Activated CD4-positive, alpha-beta T cell treated with anti-CD3 and anti-CD28 coated beads for 36 hours (primary cell): ENCODE data around the gene INSRR. TPM values are rescaled to one million over a fixed set of nuclear protein-coding genes. Genes with fewer than 3 reads are reported as not detected.

ENCODE experiments used
- ATAC-seq: fragments of 200-7000 bp; cut with Tn5 transposase; one replicate; pipeline ENCODE4 v1.10.0; 2021; ENCODE audit warnings: mild to moderate bottlenecking, moderate library complexity
- CTCF ChIA-PET: fragments of 350-600 bp; sonication (Branson Sonifier 250); formaldehyde crosslinking; loops from one replicate; lab custom pipeline; 2021; ENCODE audit warnings: antibody characterized with exemption; lab: Charles Lee
- POLR2A ChIA-PET: fragments of 350-600 bp; sonication (Branson Sonifier 250); formaldehyde crosslinking; loops from one replicate; lab custom pipeline; 2021; ENCODE audit warnings: antibody characterized with exemption, inconsistent platforms; lab: Charles Lee
- DNase-seq: peaks from one replicate; pipeline ENCODE4 v3.0.0-alpha.2; 2020
- H3K27ac Mint-ChIP-seq: one replicate; pipeline ENCODE4 v1.8.0; 2021; ENCODE audit warnings: mixed read lengths
- H3K27me3 Mint-ChIP-seq: one replicate; pipeline ENCODE4 v1.8.0; 2021; ENCODE audit warnings: mixed read lengths
- H3K36me3 Mint-ChIP-seq: one replicate; pipeline ENCODE4 v1.8.0; 2021; ENCODE audit warnings: low read depth, mixed read lengths
- H3K4me1 Mint-ChIP-seq: one replicate; pipeline ENCODE4 v1.8.0; 2021; ENCODE audit warnings: mixed read lengths
- H3K4me3 Mint-ChIP-seq: one replicate; pipeline ENCODE4 v1.8.0; 2021; ENCODE audit warnings: mild to moderate bottlenecking, moderate library complexity, mixed read lengths
- H3K9me3 Mint-ChIP-seq: one replicate; pipeline ENCODE4 v1.8.0; 2021; ENCODE audit warnings: low read depth, mixed read lengths
- intact Hi-C, 2 experiments: fragments of 100-400 bp; cut with DNase I in 1 of 2; cut with micrococcal nuclease in 1 of 2; formaldehyde crosslinking; loops; one replicate each; pipeline versions ENCODE4 v1.14.2 to v1.15.1; 2022 to 2024; cut with DNase I, micrococcal nuclease
- total RNA-seq, 2 experiments: library from RNA; stranded (reverse); gene quantifications; one replicate each; pipeline ENCODE4 v1.2.3, GENCODE V29; 2021

The INSRR gene
- total RNA-seq, 2 experiments from 2014 or later = 0.14 to 0.18 TPM

DNA sequence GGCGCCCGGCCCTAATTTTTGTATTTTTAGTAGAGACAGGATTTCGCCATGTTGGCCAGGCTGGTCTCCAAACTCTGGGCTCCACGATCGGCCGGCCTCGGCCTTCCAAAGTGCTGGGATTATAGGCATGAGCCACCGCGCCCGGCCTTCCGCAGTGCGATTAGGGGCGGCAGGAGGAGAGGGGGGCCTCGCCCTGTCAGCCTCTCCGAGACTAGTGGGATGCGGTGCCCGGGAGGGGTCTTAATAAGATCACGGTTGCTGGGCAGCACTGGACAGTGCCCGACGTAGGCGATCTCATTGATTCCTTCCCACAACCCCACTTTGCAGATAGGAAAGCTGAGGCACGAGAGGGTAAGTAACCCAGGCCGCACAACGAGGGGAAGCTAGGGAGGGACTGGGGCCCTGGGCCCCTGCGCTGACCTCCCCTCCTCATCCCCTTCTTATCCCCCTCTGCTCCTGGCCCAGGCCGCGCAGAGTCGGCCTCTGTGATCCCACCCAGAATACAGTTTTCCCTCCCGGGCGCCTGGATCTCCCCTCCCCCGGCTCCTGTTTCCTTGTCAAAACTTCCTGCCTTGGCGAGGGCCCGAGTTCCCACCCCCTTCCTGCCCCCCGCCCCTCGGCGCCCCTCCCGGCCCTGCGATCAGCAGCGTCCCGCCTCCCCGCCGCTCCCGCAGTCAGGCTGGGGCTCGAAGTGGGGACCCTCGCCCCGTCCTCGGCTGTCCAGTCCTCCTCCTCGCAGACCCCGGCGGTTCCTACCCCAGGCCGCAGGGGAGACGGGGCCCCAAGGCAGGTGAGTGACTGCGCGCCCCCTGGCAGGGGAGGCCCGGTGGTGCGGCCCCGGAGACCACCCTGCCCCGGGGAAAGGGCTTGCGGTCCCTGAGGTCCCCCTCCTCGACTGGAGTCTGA lies 34.4 kb upstream of the INSRR start, which contains the start of gene PEAR1:
Gene PEAR1 (plus strand): TSS at position 671 of the 906 bp plus-strand sequence. CDS start 10,209 bp downstream, outside the sequence.
- Mint-ChIP-seq H3K4me1 (peaks cover 14% of the 10 kb centered on the region), H3K27me3 (peaks cover 42% of the 10 kb centered on the region), H3K36me3 (no peaks in the 10 kb centered on the region), H3K4me3 (peak within 1 kb of the TSS; percentile 55), H3K9me3 (no peaks in the 10 kb centered on the region), H3K27ac (no peak within 1 kb of the TSS)
- intact Hi-C loops = loop anchor here in 1 of 2 experiments (5.0 kb wide), 1 partner anchor 69 kb away; no protein-coding TSS in a partner anchor
- POLR2A ChIA-PET = no interaction called here
- no peak for ATAC-seq
- CTCF ChIA-PET = interaction anchor here (0.6 to 5.3 kb wide), 14 partner anchors 8 to 214 kb away, joined by 3 to 76 read pairs (median 4); partner anchors contain the start of genes INSRR and NTRK1
- no peak for DNase-seq

DNA sequence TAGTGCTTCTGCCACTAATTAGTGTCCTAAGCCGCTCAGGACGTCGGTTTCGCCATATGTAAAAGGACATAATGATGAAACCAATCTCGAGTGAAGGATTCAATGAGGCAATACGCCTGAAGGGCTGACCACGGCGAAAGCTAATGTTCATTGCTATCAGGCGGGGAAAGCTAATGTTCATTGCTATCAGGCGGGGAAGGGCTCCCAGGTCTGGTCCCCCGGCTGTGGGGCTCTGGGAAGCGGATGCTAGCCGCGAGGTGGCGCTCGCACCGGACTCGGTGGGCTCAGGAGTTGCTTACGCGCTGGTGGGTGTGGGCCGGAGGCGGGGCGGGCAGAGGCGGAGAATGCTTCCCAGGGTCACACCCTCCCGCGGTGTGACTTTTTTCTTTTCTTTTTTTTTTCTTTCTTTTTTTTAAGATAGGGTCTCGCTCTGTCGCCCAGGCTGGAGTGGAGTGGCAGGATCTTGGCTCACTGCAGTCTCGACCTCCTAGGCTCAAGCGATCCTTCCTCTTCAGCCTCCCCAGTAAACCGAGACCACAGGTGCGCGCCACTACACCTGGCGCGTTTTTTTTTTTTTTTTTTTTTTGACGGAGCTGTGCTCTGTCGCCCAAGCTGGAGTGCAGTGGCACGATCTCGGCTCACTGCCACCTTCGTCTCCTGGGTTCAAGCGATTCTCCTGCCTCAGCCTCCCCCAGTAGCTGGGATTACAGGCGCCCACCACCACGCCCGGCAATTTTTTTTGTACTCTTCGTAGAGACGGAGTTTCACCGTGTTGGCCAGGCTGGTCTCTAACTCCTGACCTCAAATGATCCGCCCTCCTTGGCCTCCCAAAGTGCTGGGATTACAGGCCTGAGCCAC lies 33.5 kb upstream of the INSRR start:
- peak; percentile 95 for DNase-seq
- ChIA-PET CTCF (interaction anchor here (0.6 to 5.3 kb wide), 28 partner anchors 9 to 1126 kb away, joined by 3 to 76 read pairs (median 4); partner anchors contain the start of genes INSRR and NTRK1), POLR2A (no interaction called here)
- Mint-ChIP-seq H3K4me3 (peak overlapping the region; percentile 55), H3K36me3 (no peaks in the 10 kb centered on the region), H3K4me1 (peaks cover 14% of the 10 kb centered on the region), H3K9me3 (no peaks in the 10 kb centered on the region), H3K27me3 (peaks cover 39% of the 10 kb centered on the region), H3K27ac (no peak overlapping the region)
- peak; percentile 97 for ATAC-seq
- intact Hi-C loops = loop anchor here (1.0 to 5.0 kb wide), 5 partner anchors 28 to 70 kb away; partner anchors contain the start of gene LRRC71 (in 1 of the 2)

DNA sequence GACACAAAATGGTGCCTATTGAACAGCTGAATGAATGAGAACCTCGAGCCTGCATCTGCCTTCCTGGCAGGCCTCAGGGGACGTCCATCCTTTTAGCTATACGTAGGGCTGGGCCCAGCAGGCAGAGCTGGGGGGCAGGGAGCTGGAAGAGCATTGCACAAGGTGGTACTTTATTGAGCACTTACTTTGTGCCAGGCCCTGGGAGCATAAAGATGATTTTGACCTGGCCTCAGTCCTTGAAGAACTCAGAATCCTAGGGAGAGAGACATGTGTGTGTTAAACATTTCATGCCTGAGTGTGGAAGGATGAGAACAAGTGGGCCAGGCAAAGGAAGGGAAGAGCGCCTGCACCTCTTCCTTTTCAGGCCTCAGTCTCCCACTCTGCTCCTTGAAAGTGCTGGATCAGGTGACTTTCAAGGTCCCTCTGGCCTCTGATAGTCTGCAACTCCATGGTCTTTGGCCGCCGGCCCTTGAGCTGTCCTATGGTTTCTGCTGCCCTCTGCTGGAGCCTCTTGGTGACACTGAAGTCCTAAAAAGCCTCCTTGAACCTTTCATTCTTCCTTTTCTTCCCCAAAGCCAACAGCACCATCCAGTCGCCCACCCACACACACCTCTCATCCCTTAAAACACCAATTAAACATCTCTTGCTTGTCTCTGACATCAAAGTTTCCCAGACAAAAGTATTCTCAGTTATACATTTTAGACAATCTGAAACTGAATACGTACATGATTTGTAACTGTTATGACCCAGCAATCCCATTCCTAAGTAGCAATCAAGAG lies 31.1 kb upstream of the INSRR start:
- POLR2A ChIA-PET = interaction anchor here (0.6 kb wide), 1 partner anchor 164 kb away, joined by 3 read pairs; no protein-coding TSS in a partner anchor
- Mint-ChIP-seq H3K4me1 (peaks cover 14% of the 10 kb centered on the region), H3K4me3 (no peak overlapping the region), H3K27ac (no peak overlapping the region), H3K9me3 (no peaks in the 10 kb centered on the region), H3K36me3 (no peaks in the 10 kb centered on the region), H3K27me3 (peaks cover 41% of the 10 kb centered on the region)
- intact Hi-C loops = loop anchor here (1.0 to 5.0 kb wide), 7 partner anchors 30 to 201 kb away; partner anchors contain the start of gene NTRK1 (in 1 of the 2)
- ATAC-seq (no peak), DNase-seq (peak; percentile 79)
- CTCF ChIA-PET = interaction anchor here (0.6 to 5.3 kb wide), 40 partner anchors 8 to 270 kb away, joined by 3 to 76 read pairs (median 4); partner anchors contain the start of genes INSRR, ISG20L2, METTL25B and NES

DNA sequence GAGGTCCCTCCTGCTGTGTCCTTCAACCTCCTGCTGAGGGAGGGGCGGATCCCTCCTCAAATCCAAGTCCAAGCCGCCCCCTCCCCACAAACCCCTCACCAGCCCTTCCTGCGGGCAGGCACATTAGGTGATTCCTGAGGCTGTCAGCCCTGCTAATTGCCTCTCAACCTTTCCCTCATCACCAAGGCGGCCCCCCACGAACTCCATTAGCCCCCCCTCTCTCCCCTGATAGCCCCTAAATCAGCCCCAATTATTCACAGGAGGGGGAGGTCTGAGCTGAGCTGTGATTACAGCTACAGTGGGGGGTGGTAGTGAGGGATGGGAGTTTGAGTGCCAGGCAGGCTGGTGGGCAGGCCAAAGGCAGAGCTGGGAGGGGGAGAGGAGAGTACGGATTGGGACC lies 28.8 kb upstream of the INSRR start:
- DNase-seq = no peak
- H3K4me1 Mint-ChIP-seq = peaks cover 8% of the 10 kb centered on the region
- CTCF ChIA-PET = interaction anchor here (1.1 to 3.6 kb wide), 5 partner anchors 9 to 49 kb away, joined by 3 to 32 read pairs (median 3); no protein-coding TSS in a partner anchor
- POLR2A ChIA-PET = no interaction called here
- H3K27ac Mint-ChIP-seq = no peak overlapping the region
- no peak for ATAC-seq
- no peaks in the 10 kb centered on the region for H3K36me3 Mint-ChIP-seq
- H3K4me3 Mint-ChIP-seq = no peak overlapping the region
- H3K27me3 Mint-ChIP-seq = peaks cover 30% of the 10 kb centered on the region
- intact Hi-C loops = no loop called here
- H3K9me3 Mint-ChIP-seq = no peaks in the 10 kb centered on the region

DNA sequence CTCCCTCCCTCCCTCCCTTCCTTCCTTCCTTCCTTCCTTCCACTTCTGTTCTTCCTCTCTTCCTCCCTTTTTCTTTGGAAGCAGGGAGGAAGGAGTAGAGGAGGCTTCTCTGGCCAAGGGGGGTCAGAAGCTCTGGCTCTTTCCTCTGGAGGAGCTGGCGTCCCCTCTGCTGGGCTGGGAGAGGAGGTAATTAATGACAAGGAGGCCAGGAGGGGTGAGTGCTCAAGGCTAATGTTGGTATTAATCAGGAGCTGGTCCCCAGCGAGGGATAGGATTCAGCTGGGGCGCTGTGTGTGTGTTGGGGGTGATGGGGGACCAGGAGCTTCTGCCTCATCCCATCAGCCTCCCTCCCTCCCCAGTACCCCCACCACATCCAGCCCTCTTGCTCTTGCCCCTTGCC lies 28.4 kb upstream of the INSRR start:
- Mint-ChIP-seq H3K36me3 (no peaks in the 10 kb centered on the region), H3K27me3 (peaks cover 30% of the 10 kb centered on the region), H3K27ac (no peak overlapping the region), H3K4me3 (no peak overlapping the region), H3K4me1 (peaks cover 8% of the 10 kb centered on the region), H3K9me3 (no peaks in the 10 kb centered on the region)
- ATAC-seq (no peak), DNase-seq (no peak)
- ChIA-PET POLR2A (no interaction called here), CTCF (interaction anchor here (1.1 to 3.6 kb wide), 6 partner anchors 9 to 91 kb away, joined by 3 to 32 read pairs (median 3); no protein-coding TSS in a partner anchor)
- intact Hi-C loops = no loop called here

DNA sequence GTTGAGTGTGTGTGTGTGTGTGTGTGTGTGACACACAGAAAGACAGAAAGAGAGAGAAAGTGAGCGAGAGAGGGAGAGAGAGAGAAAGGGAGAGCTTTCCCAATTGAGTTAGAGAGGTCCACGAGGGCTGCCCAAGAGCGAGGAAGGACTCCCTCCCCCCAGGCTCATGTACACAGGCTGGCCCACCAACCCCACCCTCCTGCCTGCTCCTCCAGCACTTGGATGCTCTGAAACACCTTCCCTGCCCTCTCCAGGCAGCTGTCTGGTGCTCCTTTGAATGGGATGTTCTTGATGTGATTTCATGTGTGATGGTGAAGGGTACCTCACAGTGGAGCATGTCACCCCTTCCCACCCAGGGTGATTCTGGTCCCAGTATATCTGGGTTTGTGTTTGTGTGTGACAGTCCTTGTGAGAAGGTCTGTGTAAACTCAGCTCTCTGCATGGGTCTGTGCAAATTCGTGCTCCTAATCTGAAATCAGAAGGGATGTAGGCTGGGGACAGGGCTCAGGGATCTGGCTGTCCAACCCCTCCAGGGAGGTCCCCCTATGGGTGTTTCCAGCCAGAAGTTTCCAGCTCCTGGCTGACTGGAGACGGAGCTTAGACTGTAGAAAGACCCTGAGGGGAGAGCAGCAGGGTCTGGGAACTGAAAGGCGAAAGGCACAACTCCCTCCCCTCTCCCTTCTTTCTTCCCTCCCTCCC lies 27.8 kb upstream of the INSRR start:
- H3K4me1 Mint-ChIP-seq = peaks cover 3% of the 10 kb centered on the region
- H3K36me3 Mint-ChIP-seq = no peaks in the 10 kb centered on the region
- peaks cover 31% of the 10 kb centered on the region for H3K27me3 Mint-ChIP-seq
- intact Hi-C loops = no loop called here
- H3K4me3 Mint-ChIP-seq = no peak overlapping the region
- ChIA-PET CTCF (interaction anchor here (1.1 to 1.4 kb wide), 5 partner anchors 8 to 90 kb away, joined by 3 to 4 read pairs (median 3); no protein-coding TSS in a partner anchor), POLR2A (no interaction called here)
- DNase-seq = no peak
- ATAC-seq = no peak
- no peaks in the 10 kb centered on the region for H3K9me3 Mint-ChIP-seq
- no peak overlapping the region for H3K27ac Mint-ChIP-seq

DNA sequence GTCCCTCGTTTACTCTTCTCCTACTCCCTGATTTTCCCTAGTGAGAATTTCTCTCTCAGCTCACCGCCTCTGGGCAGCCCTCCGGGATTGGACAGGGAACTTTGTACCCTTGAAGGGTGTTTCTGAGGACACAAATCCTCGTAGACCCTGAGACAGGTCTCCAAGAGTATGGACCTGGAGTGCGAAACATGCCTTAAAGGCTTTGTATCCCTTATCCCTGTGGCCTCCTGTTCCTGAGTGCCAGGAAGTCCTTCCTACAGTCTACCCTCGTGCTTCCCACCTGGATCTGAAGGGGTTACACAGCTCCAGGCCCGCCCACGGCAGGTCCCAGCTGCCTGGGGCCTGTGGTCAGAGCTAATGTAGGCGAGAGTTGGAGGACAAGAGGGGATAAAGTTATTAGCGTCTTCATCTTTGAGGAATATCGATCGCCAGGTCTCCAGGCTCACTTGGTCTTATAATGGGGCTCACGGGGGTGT lies 27.0 kb upstream of the INSRR start:
- intact Hi-C loops = no loop called here
- H3K36me3 Mint-ChIP-seq = no peaks in the 10 kb centered on the region
- H3K9me3 Mint-ChIP-seq = no peaks in the 10 kb centered on the region
- peaks cover 24% of the 10 kb centered on the region for H3K27me3 Mint-ChIP-seq
- no peak overlapping the region for H3K27ac Mint-ChIP-seq
- DNase-seq (no peak), ATAC-seq (no peak)
- ChIA-PET CTCF (interaction anchor here (1.3 to 1.6 kb wide), 3 partner anchors 9 to 160 kb away, joined by 3 to 4 read pairs (median 4); no protein-coding TSS in a partner anchor), POLR2A (no interaction called here)
- no peak overlapping the region for H3K4me3 Mint-ChIP-seq
- H3K4me1 Mint-ChIP-seq = peaks cover 2% of the 10 kb centered on the region

DNA sequence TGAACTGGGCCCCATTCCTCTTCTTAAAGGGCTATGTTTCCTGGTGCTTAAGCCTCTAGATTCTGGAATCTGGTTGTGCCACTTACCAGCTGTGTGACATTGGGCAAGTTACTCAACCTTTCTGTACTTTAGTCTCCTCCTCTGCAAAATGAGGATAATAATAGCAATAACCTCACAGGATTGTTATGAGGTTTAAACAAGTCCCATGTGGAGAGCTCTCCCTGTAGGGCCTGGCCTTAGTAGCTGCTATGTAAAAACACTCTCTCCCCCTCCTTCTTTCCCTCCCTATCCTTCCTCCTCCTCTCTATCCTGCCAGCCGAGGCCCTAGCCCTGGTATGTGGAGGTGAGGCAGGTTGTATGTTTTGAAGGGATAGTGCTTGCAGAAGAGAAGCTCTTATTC lies 26.4 kb upstream of the INSRR start:
- ChIA-PET POLR2A (no interaction called here), CTCF (interaction anchor here (1.3 to 1.6 kb wide), 2 partner anchors 9 to 159 kb away, joined by 4 read pairs; no protein-coding TSS in a partner anchor)
- Mint-ChIP-seq H3K4me3 (no peak overlapping the region), H3K27ac (no peak overlapping the region), H3K9me3 (no peaks in the 10 kb centered on the region), H3K27me3 (peaks cover 19% of the 10 kb centered on the region), H3K4me1 (peaks cover 2% of the 10 kb centered on the region), H3K36me3 (no peaks in the 10 kb centered on the region)
- intact Hi-C loops = no loop called here
- DNase-seq = no peak
- no peak for ATAC-seq

DNA sequence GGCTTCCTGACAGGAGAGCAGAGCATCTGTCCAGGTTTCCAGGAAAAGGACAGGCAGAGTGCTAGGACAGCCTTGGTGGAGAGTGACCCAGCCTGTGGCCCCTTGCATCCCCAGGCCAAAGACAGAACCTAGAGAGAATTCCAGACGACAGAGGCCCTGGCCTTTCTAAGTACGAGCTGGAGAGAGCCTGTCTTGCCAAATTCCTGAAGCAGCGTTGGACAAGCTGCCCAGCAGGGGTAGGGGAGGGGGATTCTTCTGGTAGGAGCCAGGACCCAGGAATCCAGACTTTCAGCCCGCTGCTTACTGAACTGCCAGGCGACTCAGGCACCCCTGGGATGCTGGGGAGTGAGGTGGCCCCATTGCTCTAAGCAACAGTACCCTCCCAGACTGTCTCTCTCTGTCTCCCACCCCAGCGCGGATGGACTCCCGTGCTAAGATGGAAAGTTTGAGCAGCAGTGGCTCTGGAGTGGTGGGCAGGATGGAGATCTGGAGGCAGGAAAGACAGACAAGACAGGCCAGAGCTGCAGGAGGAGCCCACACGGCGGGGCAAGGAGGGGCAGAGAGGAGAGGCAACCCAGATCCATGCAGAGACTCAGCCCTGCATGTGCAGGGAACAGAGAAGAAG lies 25.8 kb upstream of the INSRR start:
- Mint-ChIP-seq H3K9me3 (no peaks in the 10 kb centered on the region), H3K27ac (no peak overlapping the region), H3K4me1 (no peaks in the 10 kb centered on the region), H3K4me3 (no peak overlapping the region), H3K36me3 (no peaks in the 10 kb centered on the region), H3K27me3 (peaks cover 16% of the 10 kb centered on the region)
- ATAC-seq (no peak), DNase-seq (no peak)
- intact Hi-C loops = no loop called here
- ChIA-PET POLR2A (interaction anchor here (0.6 kb wide), 1 partner anchor 176 kb away, joined by 3 read pairs; no protein-coding TSS in a partner anchor), CTCF (interaction anchor here (0.6 to 1.6 kb wide), 3 partner anchors 8 to 233 kb away, joined by 3 to 4 read pairs (median 4); no protein-coding TSS in a partner anchor)
